ENCODE measurements around the gene KCNJ6.

DNA sequence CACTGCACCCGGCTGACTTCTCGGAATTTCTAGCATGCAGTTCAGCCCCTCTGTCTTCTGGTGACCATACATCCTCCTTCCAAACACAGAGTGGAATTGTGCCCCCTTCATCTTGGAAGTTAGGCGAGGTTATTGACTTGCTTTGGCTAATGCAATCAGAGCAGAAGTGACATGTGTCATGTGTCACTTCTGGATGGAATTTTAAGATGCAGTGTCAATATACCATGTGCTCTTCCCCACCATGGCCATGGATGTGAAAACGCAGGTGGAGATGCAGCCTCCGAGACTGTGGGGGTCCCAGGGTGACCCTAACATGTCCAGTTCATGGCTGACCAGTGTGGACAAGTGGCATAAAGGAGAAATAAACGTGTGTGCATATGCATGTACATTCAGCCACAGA, 83.0 kb downstream of the KCNJ6 start:
- no peak for TF ChIP-seq POLR2A (IDR thresholded peaks at IDR 0.05; ENCODE audit: low read length)
- TF ChIP-seq GATA1 (IDR thresholded peaks at IDR 0.05; ENCODE audit: low read depth, low read length), result no peak

All from erythroblast (primary cell).